ENCODE results near the gene DDX47. TPM values are rescaled to one million over a fixed set of nuclear protein-coding genes. Genes with fewer than 3 reads are reported as not detected.
A peak's percentile ranks its signal among the peaks of the same experiment; 100 is the strongest.

The DDX47 gene
- total RNA-seq, 3 donors from 2014 or later (not counting 1 experiment from before 2014, with no cell fraction given): 98.9 to 120 (median 114) TPM

- Mint-ChIP-seq H3K36me3 (no peaks in the 10 kb centered on the region), H3K4me1 (no peaks in the 10 kb centered on the region), H3K27ac (no peak overlapping the region), H3K9me3 (no peaks in the 10 kb centered on the region), H3K4me3 (no peak overlapping the region), H3K27me3 (ENCODE audit: low read depth in 2 of 2) (no peaks in the 10 kb centered on the region)
- no peaks in the 10 kb centered on the region for H3K9me3 ChIP-seq (ENCODE audit: control insufficient read depth, insufficient read depth, low read length)
- no peaks in the 10 kb centered on the region for H3K36me3 ChIP-seq (ENCODE audit: control insufficient read depth, insufficient read depth, low read length)
- TF ChIP-seq CTCF (IDR thresholded peaks at IDR 0.05): no peak
- H3K27me3 ChIP-seq (ENCODE audit: control insufficient read depth, insufficient read depth, low read length): no peaks in the 10 kb centered on the region
- DNase-seq (no peak), ATAC-seq (no peak)
- H3K4me1 ChIP-seq (ENCODE audit: control insufficient read depth, insufficient read depth, low read length): no peaks in the 10 kb centered on the region
- intact Hi-C loops (cut with micrococcal nuclease): no loop called here
- no peak overlapping the region for H3K4me3 ChIP-seq (ENCODE audit: low read length)
- WGBS (ENCODE audit: insufficient coverage): 53% methylated on average over 3 of the region's 3 CpGs
- no peak overlapping the region for H3K27ac ChIP-seq (ENCODE audit: low read length)
These were observed 33.6 kb upstream of the DDX47 start for GRCh38 chr12:12779529-12779928.

- H3K36me3 Mint-ChIP-seq: no peaks in the 10 kb centered on the region
- Histone ChIP-seq H3K4me1 (ENCODE audit: control insufficient read depth, insufficient read depth, low read length) (peaks cover 17% of the 10 kb centered on the region), H3K4me3 (ENCODE audit: low read length) (no peak overlapping the region), H3K9me3 (ENCODE audit: control insufficient read depth, insufficient read depth, low read length) (no peaks in the 10 kb centered on the region), H3K27me3 (ENCODE audit: control insufficient read depth, insufficient read depth, low read length) (no peaks in the 10 kb centered on the region), H3K36me3 (ENCODE audit: control insufficient read depth, insufficient read depth, low read length) (no peaks in the 10 kb centered on the region), H3K27ac (ENCODE audit: low read length) (no peak overlapping the region)
- no peaks in the 10 kb centered on the region for H3K27me3 Mint-ChIP-seq (ENCODE audit: low read depth in 2 of 2)
- WGBS (ENCODE audit: insufficient coverage): no CpG with 5 or more reads among the region's 2 CpGs
- H3K4me1 Mint-ChIP-seq: peaks cover 10 to 23% of the 10 kb centered on the region in 2 donors
- TF ChIP-seq CTCF (IDR thresholded peaks at IDR 0.05): no peak
- no peak for ATAC-seq
- intact Hi-C loops (cut with micrococcal nuclease): loop anchor here (10.0 kb wide), 1 partner anchor 111 kb away; the partner anchor contains the start of gene GPRC5A
- no peak overlapping the region for H3K27ac Mint-ChIP-seq
- H3K9me3 Mint-ChIP-seq: no peaks in the 10 kb centered on the region
- DNase-seq: no peak
- no peak overlapping the region for H3K4me3 Mint-ChIP-seq
These were observed 29.0 kb upstream of the DDX47 start for GRCh38 chr12:12784116-12784515.

- no peaks in the 10 kb centered on the region for H3K9me3 Mint-ChIP-seq
- H3K36me3 Mint-ChIP-seq: no peaks in the 10 kb centered on the region
- no peak for TF ChIP-seq CTCF (IDR thresholded peaks at IDR 0.05)
- no peaks in the 10 kb centered on the region for H3K27me3 Mint-ChIP-seq (ENCODE audit: low read depth in 2 of 2)
- Histone ChIP-seq H3K9me3 (ENCODE audit: control insufficient read depth, insufficient read depth, low read length) (no peaks in the 10 kb centered on the region), H3K36me3 (ENCODE audit: control insufficient read depth, insufficient read depth, low read length) (no peaks in the 10 kb centered on the region), H3K27ac (ENCODE audit: low read length) (no peak within 1 kb of the TSS), H3K4me3 (ENCODE audit: low read length) (peak within 1 kb of the TSS; percentile 65), H3K27me3 (ENCODE audit: control insufficient read depth, insufficient read depth, low read length) (no peaks in the 10 kb centered on the region), H3K4me1 (ENCODE audit: control insufficient read depth, insufficient read depth, low read length) (peaks cover 17% of the 10 kb centered on the region)
- peaks cover 10 to 23% of the 10 kb centered on the region in 2 donors for H3K4me1 Mint-ChIP-seq
- DNase-seq (no peak), ATAC-seq (no peak)
- H3K27ac Mint-ChIP-seq: peak within 1 kb of the TSS; percentile 36 to 84
- whole genome bisulfite sequencing (ENCODE audit: insufficient coverage): 87% methylated on average over 11 of the region's 14 CpGs
- H3K4me3 Mint-ChIP-seq: peak within 1 kb of the TSS; percentile 89
- intact Hi-C loops (cut with micrococcal nuclease): loop anchor here (10.0 kb wide), 1 partner anchor 110 kb away; the partner anchor contains the start of gene GPRC5A
These were observed 28.0 kb upstream of the DDX47 start, which contains the start of gene APOLD1 for GRCh38 chr12:12784911-12785814. Gene APOLD1 (plus strand): TSS chr12:12785659. CDS start chr12:12785692, 33 bp downstream.

Data from natural killer cell (primary cell).